HG03139 (cell line): ENCODE results near the gene GOPC.

Experiments
- ATAC-seq: cut with Tn5 transposase; IDR thresholded peaks from one replicate; pipeline ENCODE4 v1.9.1; 2021; ENCODE audit not compliant: unreplicated experiment

The GOPC gene

GRCh38 chr6:117597755-117598154 is 4.6 kb downstream of the GOPC start:
- no peak for ATAC-seq

- no peak for ATAC-seq
These were observed 7.0 kb downstream of the GOPC start for GRCh38 chr6:117595099-117595923.

- ATAC-seq: no peak
These were observed 9.1 kb downstream of the GOPC start for GRCh38 chr6:117592983-117593759.

DNA sequence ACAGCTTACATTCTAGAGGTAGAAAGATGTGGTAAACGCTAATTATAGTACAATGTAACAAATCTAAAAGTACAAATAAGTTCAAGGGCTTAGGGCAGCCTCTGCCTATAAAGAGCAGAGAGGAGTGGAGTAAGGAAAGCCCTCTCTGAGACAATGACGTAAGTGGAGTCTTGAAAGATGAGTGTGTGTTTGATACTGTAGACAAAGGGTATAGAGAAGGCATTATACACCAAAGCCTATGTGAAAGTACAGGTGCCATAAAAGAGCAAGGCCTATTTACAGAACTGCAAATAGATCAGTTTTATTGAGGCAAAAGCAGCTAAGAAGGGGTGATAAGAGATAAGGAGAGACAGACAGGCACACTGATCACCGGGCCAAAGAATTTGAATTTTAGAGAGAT is 10.9 kb downstream of the GOPC start:
- ATAC-seq: no peak

- no peak for ATAC-seq
These were observed 11.9 kb downstream of the GOPC start for GRCh38 chr6:117590447-117590846.

- ATAC-seq: no peak
These were observed 16.7 kb downstream of the GOPC start for GRCh38 chr6:117585647-117586046.

GRCh38 chr6:117574198-117574597 is 28.1 kb downstream of the GOPC start:
- ATAC-seq: no peak

DNA sequence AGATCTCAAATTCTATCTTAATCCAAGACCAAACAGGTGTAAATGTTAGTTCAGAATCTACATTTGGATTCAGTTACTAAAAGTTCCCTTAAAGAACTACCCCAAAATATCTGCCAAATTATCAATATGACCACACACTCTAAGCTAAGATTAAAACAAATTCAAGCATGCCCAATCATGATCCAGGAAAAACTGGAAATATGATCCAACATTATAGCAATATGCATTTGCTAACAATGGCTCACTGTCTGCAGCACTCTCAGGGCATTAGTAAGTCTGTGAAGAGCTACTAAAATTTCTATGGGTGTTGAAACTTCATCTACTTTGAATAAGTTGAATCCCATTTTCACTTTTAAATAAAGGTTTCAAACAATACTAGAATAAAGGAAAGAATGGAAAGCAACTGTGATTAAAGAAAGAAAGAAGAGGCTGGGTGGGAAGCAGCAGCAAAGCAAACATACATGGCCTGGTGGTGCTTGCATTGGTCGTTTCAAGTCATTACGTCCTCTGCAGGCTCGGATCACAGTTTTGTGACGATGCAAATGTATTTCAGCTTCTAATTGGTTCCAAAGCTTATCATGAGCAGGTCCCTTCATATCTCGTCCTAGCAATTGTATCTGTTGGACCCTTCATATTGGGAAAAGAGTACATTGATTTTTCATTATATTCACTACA is 29.2 kb downstream of the GOPC start:
- no peak for ATAC-seq

GRCh38 chr6:117568831-117569410 is 33.4 kb downstream of the GOPC start:
- ATAC-seq: no peak

DNA sequence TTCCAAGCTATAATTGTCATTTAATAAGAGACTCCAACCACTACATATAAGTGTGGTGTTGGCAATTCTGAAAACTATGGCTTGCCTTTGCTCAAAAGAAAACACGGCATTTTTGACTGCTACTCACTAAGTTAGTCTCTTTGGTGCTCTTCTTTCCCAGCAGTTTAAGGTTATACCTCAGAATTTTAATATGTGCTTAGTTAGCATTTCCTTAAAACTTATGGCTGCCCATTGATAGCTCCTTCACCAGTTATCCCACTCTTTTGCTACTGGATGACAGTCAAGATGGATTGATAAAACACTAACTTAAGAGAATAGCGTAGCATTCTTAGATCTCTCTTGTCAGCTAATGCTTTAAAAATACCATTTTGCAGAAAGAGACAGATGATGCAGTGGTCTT is 34.1 kb downstream of the GOPC start:
- ATAC-seq: no peak

DNA sequence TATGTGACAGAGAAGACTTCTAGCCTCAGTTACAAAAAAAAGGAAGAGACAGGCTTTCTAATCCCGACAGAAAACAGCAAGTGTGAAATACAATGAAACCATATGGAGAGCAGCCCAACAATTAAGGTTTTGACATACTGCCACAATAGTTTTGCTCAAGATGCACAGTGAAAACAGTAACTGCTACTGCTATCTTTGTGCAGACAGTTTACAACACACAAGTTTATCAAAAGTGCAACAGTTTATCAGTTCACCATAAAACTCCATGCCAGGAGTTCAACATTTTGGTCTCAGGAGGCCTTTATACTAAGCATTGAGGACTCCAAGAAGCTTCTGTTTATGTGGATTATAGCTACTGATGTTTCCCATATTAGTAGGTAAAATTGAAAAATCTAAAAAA is 37.6 kb downstream of the GOPC start:
- no peak for ATAC-seq

DNA sequence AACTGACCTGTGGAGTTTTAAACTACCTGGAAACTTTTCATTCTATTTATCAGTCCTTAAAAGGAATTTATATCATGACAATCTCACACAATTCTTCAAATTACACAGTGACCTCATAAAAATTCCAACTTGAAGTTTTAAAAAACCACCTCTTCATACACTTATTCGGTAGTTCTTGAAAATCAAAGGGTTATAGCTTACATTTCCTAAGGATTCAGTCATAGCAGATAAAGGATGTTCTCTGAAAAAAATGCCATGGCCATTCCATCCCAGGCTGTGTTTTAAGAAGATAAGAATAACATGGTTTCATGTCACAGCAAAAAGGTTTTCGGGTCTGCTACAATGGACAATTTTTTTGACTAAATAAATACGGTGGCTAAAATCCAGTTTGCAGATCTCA is 41.2 kb downstream of the GOPC start:
- no peak for ATAC-seq

DNA sequence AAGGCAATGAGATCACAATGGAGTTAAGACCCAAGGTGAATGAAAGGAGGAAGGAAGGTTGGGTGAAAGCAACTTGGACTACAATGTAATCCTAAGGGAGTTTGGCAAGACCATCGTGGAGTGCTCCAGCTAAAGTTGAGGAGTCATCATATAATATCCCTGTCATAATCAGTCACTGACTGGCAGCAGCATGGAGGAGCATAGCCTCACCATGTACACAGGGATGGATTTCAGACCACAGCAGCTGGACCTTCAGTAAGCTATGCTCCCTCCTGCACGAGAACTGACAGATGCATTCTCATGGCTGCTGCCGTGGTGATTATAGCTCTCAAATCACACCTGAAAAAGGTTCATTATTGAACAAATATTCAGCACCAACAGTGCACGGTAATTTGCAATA is 43.0 kb downstream of the GOPC start:
- ATAC-seq: no peak

DNA sequence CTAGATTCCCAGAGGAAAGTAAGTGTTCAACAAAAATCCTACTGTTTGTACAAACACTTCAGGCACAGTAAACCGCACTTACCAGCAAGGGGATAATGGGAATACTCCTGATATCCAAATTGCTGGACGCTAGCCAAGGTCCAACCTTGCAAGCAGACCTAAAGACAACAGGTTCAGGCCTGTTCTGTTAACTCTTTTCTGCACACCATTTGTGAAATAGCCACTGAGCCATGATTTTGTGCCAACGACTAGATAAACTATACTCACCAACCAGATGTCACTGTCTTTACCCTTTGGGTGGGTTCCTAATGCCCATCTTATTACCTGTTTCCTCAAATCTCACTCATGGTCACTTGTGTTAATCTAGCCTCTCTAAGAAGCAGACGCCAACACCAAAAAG is 43.5 kb downstream of the GOPC start:
- ATAC-seq: no peak

DNA sequence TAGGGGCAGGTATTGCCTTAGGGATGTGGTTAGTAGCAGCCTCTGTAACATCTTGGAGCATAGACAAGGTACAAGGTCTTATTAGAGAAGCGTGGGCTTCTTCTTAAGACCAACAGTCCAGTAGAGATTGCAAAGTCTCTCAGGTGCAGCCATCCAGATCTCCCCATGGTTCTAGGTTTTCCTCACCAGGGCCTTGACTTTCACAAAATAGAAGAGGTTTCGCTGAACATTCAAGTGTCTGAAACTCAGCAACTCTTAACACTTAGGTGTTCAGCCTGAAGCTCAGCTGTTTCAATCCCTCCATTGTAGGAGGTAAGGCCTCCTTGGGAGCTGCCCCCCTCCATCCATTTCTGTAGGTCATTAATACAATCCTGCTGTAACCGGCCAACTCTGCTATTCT is 44.4 kb downstream of the GOPC start:
- ATAC-seq: no peak

DNA sequence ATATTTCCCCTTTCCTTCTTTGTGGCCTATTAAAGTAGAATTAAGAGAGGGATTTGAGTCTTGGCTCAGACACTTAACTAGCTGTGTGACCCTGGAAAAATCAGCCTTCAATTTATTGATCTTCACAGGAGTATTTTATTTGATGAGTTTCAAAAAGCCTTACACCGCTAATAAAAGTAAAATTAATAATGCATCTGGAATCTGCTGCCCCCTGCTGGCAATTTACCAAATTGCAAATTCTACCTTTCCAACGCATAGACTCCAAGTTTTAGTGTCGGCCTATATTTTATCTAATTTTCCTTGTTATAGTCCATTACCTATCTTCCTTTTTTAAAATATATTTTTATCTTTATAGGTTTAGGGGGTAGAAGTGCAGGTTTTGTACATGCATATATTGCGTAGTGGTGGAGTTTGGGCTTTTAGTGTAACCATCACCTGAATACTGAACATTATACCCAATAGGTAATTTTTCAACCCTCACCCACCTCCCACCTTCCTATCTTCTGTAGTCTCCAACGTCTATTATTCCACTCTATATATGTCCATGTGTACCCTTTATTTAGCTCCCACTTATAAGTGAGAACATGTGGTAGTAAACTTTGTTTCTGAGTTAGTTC is 46.3 kb downstream of the GOPC start:
- ATAC-seq: no peak

GRCh38 chr6:117555262-117555849 is 47.0 kb downstream of the GOPC start:
- ATAC-seq: no peak

DNA sequence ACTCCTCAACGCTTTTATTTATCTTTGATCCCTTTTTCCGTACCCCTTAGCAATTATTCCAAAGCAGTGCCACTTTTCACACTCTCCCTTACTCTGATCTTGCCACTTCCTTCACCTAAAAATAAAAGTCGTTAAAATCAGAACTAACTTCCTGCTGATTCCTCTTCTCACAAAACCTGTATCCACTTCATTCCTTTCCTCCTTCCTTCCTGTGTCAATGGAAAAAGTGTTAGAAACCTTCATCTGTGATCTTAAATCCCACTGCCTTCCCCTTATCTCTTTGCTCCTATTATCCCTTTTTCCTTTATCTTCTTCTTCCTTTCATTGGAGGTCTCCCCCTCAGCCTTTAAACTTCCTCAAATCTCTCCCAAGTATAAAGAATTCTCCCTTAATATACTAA is 49.2 kb downstream of the GOPC start:
- ATAC-seq: no peak

- ATAC-seq: no peak
These were observed 49.7 kb downstream of the GOPC start for GRCh38 chr6:117552618-117553017.

- no peak for ATAC-seq
These were observed 51.6 kb downstream of the GOPC start for GRCh38 chr6:117550618-117551242.
